ELF-1 (cell line): ENCODE results near the gene NUTM2E.
"Not testable (repeated sequence)": the region's sequence is repeated elsewhere in the genome, so short reads cannot be mapped to it uniquely, and the experiment has no call there.

Experiments
- DNase-seq: peaks from one replicate; pipeline ENCODE4 v3.0.0-alpha.2; 2016; ENCODE audit warnings: low read depth, low spot score

NUTM2E gene, protein sequence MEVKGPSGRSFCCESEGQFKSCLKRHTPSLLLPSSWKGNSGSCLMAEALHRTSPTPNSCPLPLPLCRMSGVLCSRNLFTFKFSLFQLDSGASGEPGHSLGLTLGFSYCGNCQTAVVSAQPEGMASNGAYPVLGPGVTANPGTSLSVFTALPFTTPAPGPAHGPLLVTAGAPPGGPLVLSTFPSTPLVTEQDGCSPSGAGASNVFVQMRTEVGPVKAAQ (N-terminal part only)

DNA sequence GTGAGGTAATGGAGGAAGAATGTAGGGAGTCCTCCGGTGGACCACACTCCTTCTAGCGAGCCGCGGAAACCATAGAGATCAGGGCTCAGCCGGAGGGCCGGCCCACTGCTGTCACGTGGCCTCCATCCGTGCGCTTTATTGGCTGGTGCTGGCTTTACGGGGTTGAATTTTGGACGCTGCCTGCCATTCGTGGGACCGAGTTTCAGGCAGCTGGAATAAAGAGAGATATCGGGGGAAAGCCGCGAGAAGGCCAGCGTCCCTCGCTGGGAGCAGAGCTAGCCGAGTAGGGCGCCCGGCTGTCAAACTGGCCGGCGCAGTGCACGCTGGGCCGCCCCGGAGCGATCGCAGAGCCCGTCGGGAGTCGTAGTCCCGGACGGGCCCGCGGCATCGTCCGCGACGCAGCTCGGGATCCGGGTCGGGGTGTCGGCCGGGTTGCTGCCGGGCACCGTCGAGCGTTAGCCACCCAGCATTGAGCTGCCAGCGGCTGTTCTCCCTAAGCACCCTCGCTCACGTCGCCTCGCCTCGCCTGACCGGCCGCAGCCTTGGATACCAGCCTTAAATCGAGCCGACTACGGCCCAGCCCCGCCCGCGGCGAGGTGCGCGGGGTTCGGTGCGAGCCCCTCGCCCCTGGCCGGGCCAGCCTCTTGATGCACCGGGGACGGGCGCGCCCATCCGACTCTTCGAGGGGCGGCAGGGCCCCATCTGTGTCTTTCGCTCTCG lies at the start of gene NUTM2E:
TSS of gene NUTM2E (plus strand) at position 244 of the 720 bp plus-strand sequence. CDS start 15,002 bp downstream, outside the sequence.
- peak; percentile 82 for DNase-seq

GRCh38 chr10:79777997-79778396 lies 48.5 kb upstream of the NUTM2E start:
- not testable (repeated sequence) for DNase-seq

DNA sequence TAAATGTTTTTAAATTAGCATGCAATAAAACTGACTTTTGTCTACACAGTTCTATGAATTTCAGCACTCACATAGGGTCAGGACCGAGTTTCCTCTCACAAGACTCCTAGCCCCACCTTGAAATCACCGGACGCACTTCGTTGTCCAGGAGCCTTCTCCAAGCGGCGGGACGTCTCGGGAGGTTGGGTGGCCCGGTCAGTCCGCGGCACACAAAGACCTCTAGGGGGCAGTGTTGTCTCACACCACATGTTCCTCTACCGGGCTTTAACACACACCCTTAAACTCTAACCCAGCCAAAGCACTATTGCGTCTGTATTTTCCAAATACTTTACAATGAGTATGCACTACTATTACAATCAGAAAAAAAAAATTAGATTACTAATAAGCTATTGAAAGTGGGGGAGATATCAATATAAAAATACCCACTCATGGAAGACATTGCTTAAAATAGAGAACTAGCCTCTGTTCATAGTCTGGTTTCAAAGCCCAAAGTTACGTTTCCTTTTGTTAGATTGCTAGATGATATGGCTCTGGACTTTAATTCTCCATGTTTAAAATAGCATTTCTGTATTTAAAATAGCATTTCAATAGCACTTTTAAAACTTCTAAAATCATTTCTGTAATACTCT lies 47.1 kb upstream of the NUTM2E start:
- DNase-seq: peak; percentile 87

DNA sequence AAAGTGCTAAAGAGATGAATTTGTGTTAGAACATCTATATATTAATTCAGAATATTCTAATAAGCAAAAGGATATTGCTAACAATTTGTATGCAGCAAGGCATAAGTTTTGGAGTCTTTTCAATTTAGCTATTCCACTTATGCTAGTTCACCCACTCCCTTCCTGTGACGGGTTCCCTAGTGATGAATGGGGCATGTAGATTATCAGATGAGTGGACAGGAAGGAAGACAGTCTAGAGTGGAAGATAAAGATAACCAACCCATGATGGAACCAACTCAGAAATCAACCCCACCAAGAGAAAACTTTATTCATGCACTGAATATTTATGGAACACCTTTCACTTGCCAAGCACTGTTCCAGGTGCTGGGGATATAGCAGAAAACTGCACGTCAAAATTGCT lies 46.5 kb upstream of the NUTM2E start:
- not testable (repeated sequence) for DNase-seq

DNA sequence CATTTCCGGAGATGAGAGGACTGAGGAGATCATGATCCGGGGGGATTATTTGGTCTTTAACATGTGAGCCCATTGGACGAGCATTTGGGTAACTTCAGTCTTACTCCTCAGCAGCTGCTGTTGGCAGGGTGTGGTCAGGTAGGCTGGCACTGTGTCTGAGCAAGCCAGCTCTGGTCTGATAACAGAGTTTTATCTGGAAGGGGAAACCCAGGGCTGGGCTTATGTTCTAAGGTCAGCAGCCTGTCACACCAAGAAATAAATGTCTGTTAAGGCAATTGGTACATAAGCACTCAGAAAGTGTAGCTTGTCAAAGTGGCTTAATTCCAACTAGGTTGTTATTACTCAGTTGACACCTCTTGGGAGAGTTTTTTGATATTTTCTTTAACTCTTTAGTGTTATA lies 45.0 kb upstream of the NUTM2E start:
- DNase-seq: not testable (repeated sequence)

- DNase-seq: not testable (repeated sequence)
Observed at GRCh38 chr10:79787455-79787952, 39.0 kb upstream of the NUTM2E start.

DNA sequence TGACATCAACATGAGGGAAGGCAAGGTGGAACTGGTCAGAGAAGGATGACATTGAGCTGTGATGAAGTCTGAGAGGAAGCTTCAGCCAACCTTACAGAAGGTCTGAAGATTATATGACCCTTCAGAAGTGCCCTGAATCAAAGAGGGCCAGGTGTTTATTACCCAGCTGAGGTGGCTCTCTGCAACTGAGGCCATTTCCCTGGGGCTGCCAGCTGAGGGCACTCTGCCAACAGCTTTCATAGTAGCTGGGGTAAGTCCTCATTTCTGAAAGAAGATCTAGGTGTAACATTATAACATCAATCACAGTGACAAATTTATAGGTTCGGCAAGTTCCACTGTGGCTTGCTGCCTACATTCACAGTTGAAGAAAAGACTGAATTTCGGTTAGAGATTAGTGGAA lies 37.2 kb upstream of the NUTM2E start:
- not testable (repeated sequence) for DNase-seq

- not testable (repeated sequence) for DNase-seq
Observed at GRCh38 chr10:79791906-79792517, 34.5 kb upstream of the NUTM2E start.

DNA sequence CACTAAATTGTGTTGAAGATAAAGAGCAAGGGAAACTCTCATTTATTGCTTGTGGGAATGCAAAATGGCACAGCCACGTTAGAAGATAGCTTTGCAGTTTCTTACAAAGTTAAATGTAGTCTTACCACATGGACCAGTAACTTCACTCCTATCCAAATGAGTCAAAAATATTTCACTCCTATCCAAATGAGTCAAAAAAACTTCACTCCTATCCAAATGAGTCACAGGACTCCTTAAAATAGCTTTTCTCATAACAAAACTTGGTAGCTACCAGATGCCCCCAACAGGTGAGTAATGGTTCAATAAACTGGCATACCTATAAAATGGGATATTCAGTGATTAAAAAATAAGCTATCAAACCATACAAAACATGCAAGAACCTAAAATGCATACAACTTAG lies 27.2 kb upstream of the NUTM2E start:
- not testable (repeated sequence) for DNase-seq

GRCh38 chr10:79805857-79806256 lies 20.7 kb upstream of the NUTM2E start:
- not testable (repeated sequence) for DNase-seq

- not testable (repeated sequence) for DNase-seq
Observed at GRCh38 chr10:79811895-79812294, 14.6 kb upstream of the NUTM2E start.

DNA sequence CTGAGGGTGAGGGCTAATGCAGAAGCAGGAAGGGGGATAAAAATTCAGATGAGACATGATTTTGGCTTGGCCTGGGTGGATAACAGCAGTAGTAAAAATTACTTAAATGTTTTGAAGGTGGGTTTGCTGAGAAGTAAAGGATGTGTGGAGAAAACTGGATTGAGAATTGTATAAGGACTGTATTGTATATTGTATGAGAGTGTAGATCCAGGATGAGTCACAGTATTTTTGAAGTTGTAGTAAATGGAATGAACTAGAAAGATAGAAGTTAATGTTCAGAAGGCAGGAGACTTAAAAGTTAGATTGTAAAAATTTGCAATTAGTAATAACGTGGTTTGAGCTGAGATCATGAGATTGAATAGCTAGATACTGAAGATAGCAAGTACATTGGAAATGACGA lies 10.2 kb upstream of the NUTM2E start:
- not testable (repeated sequence) for DNase-seq

GRCh38 chr10:79823387-79823786 lies 3.2 kb upstream of the NUTM2E start:
- not testable (repeated sequence) for DNase-seq

DNA sequence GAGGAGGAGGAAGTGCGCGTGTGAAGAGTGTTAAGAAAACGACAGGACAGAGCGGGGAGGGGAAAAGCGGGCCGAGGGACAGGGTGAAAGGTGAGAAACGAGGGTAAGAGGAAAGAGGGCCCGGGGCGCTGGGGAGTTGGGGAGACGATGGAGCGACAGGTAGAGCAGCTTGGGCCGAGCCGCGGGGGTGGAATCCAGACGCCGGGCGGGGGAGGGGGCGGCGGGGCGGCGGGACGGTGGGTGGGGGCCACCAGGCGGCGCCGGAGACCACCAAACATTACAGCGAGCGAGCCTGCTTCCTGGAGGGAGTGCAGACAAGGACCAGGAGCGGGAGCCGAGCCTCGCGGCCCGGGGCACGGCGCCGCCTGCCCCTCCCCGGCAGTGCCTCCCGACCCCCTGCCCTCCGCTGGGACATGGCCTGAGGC lies 940 bp upstream of the NUTM2E start:
- peak; percentile 10 for DNase-seq

DNA sequence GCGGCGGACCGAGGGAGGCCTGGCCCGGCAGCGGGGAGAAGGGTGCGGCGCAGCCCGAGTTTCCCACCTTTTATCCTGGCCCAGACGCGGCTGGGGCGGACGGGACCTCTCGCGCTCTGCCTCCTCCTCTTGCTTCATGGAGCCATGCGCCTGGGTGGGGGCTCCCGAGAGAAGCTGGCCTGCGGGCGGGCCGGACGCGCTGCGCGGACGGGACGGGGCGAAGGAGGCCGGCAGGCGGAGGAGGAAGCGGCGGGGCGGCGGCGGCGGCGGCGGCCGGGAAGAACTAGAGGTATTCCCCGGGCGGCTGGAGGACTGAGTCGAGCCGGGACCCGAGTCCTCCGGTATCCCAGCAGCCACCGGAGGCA lies 426 bp upstream of the NUTM2E start:
- peak; percentile 16 for DNase-seq

DNA sequence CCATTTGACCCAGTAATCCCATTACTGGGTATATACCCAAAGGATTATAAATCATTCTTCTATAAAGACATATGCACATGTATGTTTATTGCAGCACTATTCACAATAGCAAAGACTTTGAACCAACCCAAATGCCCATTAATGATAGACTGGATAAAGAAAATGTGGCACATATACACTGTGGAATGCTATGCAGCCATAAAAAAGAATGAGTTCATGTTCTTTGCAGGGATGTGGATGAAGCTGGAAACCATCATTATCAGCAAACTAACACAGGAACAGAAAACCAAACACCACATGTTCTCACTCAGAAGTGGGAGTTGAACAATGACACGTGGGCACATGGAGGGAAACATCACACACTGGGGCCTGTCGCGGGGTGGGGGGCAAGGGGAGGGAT lies 7.3 kb downstream of the NUTM2E start:
- DNase-seq: not testable (repeated sequence)

- DNase-seq: not testable (repeated sequence)
Observed at GRCh38 chr10:79835891-79836290, 9.4 kb downstream of the NUTM2E start.

- DNase-seq: not testable (repeated sequence)
Observed at GRCh38 chr10:79836891-79837290, 10.4 kb downstream of the NUTM2E start.

GRCh38 chr10:79838441-79838840 lies 11.9 kb downstream of the NUTM2E start:
- DNase-seq: not testable (repeated sequence)

- DNase-seq: not testable (repeated sequence)
Observed at GRCh38 chr10:79853191-79853854, 26.8 kb downstream of the NUTM2E start.

GRCh38 chr10:79862269-79862668 lies 35.7 kb downstream of the NUTM2E start:
- not testable (repeated sequence) for DNase-seq
